Right renal cortex interstitium (tissue), 3 donors: ENCODE data around the gene RPTOR. TPM values are rescaled to one million over a fixed set of nuclear protein-coding genes. Genes with fewer than 3 reads are reported as not detected.

ENCODE experiments used
- DNase-seq, 3 donors: peaks; one replicate each; pipeline ENCODE4 v3.0.0-alpha.2; 2013; ENCODE audit warnings: low read depth in 3 of 3, low spot score in 2 of 3
- polyA plus RNA-seq, 3 donors: library from polyadenylated mRNA; unstranded; fragments of 120-200 nt; gene quantifications; one replicate each; pipeline ENCODE4 v1.2.1, GENCODE V29; 2013; ENCODE audit not compliant: insufficient read length in 3 of 3

Gene RPTOR
- polyA plus RNA-seq, 3 donors: 16.7 to 18.7 (median 17.1) TPM

- DNase-seq: no peak
These were observed 39.7 kb downstream of the RPTOR start for GRCh38 chr17:80584176-80584905.

GRCh38 chr17:80585890-80586845, 41.5 kb downstream of the RPTOR start:
- DNase-seq: no peak

- DNase-seq: no peak
These were observed 42.2 kb downstream of the RPTOR start for GRCh38 chr17:80586846-80587228.

GRCh38 chr17:80588702-80589383, 44.2 kb downstream of the RPTOR start:
- no peak for DNase-seq

- DNase-seq: no peak
These were observed 47.1 kb downstream of the RPTOR start for GRCh38 chr17:80591788-80592187.

GRCh38 chr17:80592243-80592642, 47.6 kb downstream of the RPTOR start:
- no peak for DNase-seq

- no peak for DNase-seq
These were observed 48.5 kb downstream of the RPTOR start for GRCh38 chr17:80593181-80593580.

- no peak for DNase-seq
These were observed 50.0 kb downstream of the RPTOR start for GRCh38 chr17:80594431-80595269.

GRCh38 chr17:80596760-80597608, 52.3 kb downstream of the RPTOR start:
- no peak for DNase-seq

GRCh38 chr17:80598813-80599545, 54.3 kb downstream of the RPTOR start:
- no peak for DNase-seq

- DNase-seq: no peak
These were observed 55.1 kb downstream of the RPTOR start for GRCh38 chr17:80599546-80600305.

- DNase-seq: no peak
These were observed 56.5 kb downstream of the RPTOR start for GRCh38 chr17:80601146-80601545.

GRCh38 chr17:80603396-80603795, 58.8 kb downstream of the RPTOR start:
- no peak for DNase-seq

GRCh38 chr17:80604009-80604669, 59.5 kb downstream of the RPTOR start:
- DNase-seq: no peak

GRCh38 chr17:80604670-80605010, 60.0 kb downstream of the RPTOR start:
- no peak for DNase-seq

GRCh38 chr17:80605326-80606066, 60.9 kb downstream of the RPTOR start:
- DNase-seq: no peak

- no peak for DNase-seq
These were observed 63.7 kb downstream of the RPTOR start for GRCh38 chr17:80608326-80608725.
